SKM-1 (cell line): ENCODE data around the gene DCAF12L1.

Experiments
- DNase-seq: peaks from one replicate; lab custom pipeline; 2025; ENCODE audit not compliant: unreplicated experiment; lab: John Stamatoyannopoulos, UW

DCAF12L1 gene

DNA sequence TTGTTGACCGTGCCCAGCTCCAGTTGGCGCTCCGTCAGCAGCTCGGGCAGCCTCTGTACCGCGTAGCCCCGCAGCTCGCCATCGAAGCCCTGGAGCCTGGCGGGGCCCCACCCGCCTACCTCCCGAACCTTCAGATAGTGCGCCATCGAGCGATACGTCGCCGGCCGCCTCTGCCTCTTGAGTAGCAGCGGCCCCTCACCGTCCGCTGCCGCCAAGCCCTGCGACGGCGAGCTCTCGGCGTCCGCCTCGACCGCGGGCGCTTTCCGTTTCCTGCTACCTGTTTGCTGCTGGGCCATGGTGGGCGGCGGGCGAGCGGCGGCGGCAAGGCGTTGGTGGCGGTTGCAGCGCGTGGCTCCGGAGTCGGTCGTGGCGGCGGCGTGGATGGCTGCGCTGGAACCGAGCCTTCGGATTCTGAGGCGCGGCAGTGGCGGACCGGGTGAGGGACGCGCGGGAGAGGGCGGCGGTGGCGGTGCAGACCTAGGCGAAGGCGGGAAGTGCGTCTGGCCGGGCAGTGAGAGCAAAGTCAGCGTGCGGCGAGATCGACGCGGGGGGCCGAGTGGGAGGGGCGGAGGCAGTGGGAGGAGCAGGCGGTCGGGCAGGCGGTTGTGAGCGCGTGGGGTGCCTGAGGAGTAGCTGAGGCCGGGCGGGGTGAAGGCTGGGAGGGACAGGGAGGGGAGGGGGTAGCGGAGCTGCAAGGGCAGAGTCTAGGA, at the start of gene DCAF12L1:
DCAF12L1 (minus strand) TSS at position 502 of the 710 bp plus-strand sequence; CDS start at position 296, 206 bp downstream.
- DNase-seq = no peak

DNA sequence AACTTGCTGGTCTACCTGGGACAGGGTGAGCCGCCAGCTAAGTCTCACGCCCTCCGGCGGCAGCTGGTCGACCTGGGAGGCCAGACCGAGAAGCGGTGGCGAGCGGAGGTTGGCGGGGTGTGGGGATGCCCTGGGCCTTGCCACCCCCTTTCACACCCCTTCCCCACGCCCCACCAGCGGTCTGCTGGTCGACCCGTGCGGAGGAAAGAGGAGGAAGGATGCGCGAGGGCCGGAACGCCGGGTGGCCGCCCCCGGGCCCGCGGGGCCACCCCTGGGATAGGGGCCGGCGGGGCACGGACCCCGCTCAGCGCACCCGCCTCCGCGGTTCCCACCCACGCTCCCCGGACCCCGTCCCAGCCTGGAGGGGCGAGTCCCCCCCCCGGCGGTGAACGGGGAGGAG, 28.3 kb upstream of the DCAF12L1 start:
- no peak for DNase-seq

- no peak for DNase-seq
These were observed 23.3 kb upstream of the DCAF12L1 start for GRCh38 chrX:126575911-126576310.

GRCh38 chrX:126557151-126557550, 4.5 kb upstream of the DCAF12L1 start:
- no peak for DNase-seq

DNA sequence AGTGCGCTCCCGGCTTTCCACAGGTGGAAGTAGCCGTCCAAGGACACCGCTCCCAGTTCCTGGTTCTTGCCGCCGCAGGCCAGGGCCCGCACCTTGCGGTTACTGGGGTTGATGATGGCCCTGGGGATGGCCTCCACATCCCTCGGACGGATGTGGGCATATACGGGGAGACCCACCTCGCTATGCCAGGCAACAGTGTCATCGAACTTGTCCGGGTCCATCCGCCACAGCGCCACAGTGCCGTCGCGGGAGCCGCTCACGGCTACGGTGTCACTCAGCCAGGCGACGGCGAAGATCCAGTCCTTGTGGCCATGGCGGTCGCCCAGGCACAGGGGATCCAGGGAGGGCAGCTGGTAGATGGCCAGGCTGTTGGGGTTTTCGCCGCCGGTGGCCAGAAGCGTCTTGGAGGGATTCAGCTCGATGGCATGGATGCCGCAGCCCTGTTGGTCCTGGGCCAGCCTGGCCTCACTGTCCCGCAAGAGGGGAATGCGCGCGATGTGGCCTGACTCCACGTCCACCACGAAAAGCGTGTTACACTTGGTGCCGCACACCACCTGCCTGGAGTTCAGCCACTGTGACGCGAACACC, 795 bp downstream of the DCAF12L1 start:
- DNase-seq = no peak

- DNase-seq = no peak
These were observed 1.3 kb downstream of the DCAF12L1 start for GRCh38 chrX:126551306-126551705.

DNA sequence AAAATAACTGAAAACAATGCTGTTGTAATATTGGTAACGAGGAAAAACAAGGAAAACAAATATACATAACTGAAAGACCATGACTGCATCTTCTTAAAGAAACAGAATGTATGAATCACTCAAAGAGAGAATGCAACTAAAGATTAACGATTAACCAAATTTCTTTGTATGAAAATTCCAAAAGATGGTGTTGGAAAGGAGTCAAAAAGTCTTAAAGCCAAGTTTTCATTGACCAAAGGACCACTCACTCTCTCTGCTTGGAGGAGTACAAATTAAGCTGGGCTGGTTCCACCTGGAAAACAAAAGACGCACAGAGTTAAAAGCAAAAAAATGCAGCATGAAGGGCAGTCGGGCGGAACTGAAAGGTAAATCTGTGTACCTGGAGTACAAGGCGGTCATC, 1.8 kb downstream of the DCAF12L1 start:
- no peak for DNase-seq

DNA sequence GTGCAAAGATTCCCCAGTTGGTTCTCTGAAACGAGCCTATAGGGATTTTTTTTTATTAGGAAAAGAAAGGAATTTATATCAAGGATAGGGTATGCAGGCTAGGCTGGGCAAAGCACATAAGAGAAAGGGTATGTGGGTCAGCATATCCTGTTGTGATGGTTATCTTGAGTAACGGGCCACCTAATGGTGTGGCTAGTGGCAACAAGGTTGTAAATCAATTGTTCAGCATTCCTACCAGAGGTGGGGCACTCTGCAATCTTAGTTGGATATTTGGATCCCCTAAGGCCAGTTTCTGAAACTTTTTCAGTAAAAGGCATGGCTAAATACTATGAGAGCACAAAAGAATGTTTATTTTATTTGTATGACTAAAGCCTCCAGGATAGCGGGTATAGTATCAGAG, 42.7 kb downstream of the DCAF12L1 start:
- no peak for DNase-seq
